Upper lobe of right lung (tissue), 1 donor: ENCODE data around the gene MYO5B. TPM values are rescaled to one million over a fixed set of nuclear protein-coding genes. Genes with fewer than 3 reads are reported as not detected.
"Not testable (repeated sequence)": the region's sequence is repeated elsewhere in the genome, so short reads cannot be mapped to it uniquely, and the experiment has no call there.

ENCODE experiments used
- ATAC-seq: fragments of 200-7000 bp; cut with Tn5 transposase; one replicate; pipeline ENCODE4 v1.9.1; 2020; ENCODE audit warnings: mild to moderate bottlenecking, moderate library complexity
- DNase-seq: peaks from one replicate; pipeline ENCODE4 v3.0.0-alpha.2; 2020
- H3K27ac ChIP-seq: fragments of 200-600 bp; one replicate; pipeline ENCODE4 v1.8.0; 2022
- H3K27me3 ChIP-seq: fragments of 200-600 bp; one replicate; pipeline ENCODE4 v1.8.0; 2022; ENCODE audit warnings: mild to moderate bottlenecking
- H3K36me3 ChIP-seq: fragments of 200-600 bp; one replicate; pipeline ENCODE4 v1.8.0; 2022
- H3K4me1 ChIP-seq: fragments of 200-600 bp; one replicate; pipeline ENCODE4 v1.8.0; 2022
- H3K4me3 ChIP-seq: fragments of 200-600 bp; one replicate; pipeline ENCODE4 v1.8.0; 2022; ENCODE audit warnings: mild to moderate bottlenecking
- H3K9me3 ChIP-seq: fragments of 200-600 bp; one replicate; pipeline ENCODE4 v1.8.0; 2022
- intact Hi-C: fragments of 100-400 bp; cut with DNase I; formaldehyde crosslinking; loops from one replicate; pipeline ENCODE4 v1.11.0; 2022
- microRNA-seq: library from miRNA; unstranded; fragments of <30 nt; microRNA quantifications from one replicate; pipeline ENCODE4 v1.2.0, GENCODE V29; 2020; ENCODE audit warnings: borderline microRNAs expressed
- total RNA-seq: library from RNA; stranded (reverse); fragmentation: NEBNext Ultra II Directional; extraction: Animal tissue kit (Norgen Biotek cat#: 25700); gene quantifications from one replicate; pipeline ENCODE4 v1.2.1, GENCODE V29; 2021
- TF ChIP-seq, protein P1 (sequence below): fragments of 200-600 bp; IDR thresholded peaks from one replicate; pipeline ENCODE4 v1.8.0; 2022; ENCODE audit warnings: antibody characterized with exemption
- donor health status: DM: no; HTN: yes; CAD: no; lungs with severe emphysema.

Gene MYO5B
- total RNA-seq, 1 donor from 2014 or later: 31.6 TPM

DNA sequence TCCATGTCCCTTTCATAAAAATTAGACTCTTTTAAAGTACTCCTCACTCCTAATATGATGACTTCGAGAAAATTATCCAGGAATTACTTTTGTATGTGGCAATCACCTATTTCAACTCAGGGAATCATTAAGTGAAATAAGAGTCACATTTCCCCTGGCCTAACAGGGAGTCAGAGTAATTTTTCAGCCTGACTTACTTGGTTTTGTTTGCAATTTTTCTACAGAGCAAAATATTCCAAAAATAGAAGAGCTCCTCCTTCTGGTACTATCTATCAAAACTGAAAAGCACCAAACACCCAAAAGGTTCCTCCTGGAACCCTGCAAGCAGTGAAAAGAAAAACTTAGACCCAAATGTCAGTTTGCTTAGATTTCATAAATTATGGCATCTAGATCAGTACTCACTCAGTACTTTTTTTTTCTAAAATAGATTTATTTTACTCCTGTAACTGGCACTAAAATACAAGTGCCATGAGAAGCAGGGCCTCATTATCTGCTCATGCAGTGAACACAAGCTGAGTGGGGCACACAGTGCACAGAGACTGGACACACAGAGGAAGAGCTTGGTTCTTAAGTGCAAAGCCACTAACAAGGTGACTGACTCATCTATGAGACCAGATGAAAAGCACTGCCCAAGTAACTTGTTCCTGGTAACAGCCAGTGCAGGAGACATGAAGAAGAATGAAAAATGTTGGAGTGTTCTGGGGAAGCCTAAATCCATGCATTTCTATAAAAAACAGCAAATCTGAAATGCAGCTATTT, 410.3 kb downstream of the MYO5B start:
- peaks cover 72% of the 10 kb centered on the region for H3K36me3 ChIP-seq
- no peak overlapping the region for H3K27ac ChIP-seq
- H3K27me3 ChIP-seq: no peaks in the 10 kb centered on the region
- ATAC-seq (no peak), DNase-seq (no peak)
- no peak overlapping the region for H3K4me3 ChIP-seq
- TF ChIP-seq, protein P1, sequence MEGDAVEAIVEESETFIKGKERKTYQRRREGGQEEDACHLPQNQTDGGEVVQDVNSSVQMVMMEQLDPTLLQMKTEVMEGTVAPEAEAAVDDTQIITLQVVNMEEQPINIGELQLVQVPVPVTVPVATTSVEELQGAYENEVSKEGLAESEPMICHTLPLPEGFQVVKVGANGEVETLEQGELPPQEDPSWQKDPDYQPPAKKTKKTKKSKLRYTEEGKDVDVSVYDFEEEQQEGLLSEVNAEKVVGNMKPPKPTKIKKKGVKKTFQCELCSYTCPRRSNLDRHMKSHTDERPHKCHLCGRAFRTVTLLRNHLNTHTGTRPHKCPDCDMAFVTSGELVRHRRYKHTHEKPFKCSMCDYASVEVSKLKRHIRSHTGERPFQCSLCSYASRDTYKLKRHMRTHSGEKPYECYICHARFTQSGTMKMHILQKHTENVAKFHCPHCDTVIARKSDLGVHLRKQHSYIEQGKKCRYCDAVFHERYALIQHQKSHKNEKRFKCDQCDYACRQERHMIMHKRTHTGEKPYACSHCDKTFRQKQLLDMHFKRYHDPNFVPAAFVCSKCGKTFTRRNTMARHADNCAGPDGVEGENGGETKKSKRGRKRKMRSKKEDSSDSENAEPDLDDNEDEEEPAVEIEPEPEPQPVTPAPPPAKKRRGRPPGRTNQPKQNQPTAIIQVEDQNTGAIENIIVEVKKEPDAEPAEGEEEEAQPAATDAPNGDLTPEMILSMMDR: peak; percentile 23
- no peaks in the 10 kb centered on the region for H3K9me3 ChIP-seq
- no peaks in the 10 kb centered on the region for H3K4me1 ChIP-seq
- intact Hi-C loops: no loop called here

DNA sequence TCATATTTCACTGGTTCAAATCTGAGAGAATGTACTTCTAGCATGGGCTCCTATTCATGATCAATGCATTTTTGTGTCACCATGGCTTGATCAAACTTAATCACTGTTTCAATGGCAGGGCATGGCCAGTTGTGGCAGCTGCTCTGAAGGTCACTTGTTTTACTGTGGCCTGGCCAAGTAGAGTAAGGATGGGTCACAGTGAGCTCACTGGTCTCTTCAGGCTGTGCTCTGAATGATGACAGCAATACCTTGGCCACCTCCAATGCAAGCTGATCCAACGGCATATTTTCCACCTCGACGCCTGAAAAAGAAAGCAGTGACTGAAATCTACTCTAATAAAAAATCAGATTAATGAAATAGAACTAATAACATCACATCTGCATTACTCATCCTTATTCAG, 411.3 kb downstream of the MYO5B start:
- DNase-seq, H3K27me3 ChIP-seq, H3K4me3 ChIP-seq, H3K4me1 ChIP-seq, intact Hi-C loops, H3K27ac ChIP-seq, H3K9me3 ChIP-seq, ATAC-seq: not testable (repeated sequence)
- peaks cover 68% of the 10 kb centered on the region for H3K36me3 ChIP-seq

DNA sequence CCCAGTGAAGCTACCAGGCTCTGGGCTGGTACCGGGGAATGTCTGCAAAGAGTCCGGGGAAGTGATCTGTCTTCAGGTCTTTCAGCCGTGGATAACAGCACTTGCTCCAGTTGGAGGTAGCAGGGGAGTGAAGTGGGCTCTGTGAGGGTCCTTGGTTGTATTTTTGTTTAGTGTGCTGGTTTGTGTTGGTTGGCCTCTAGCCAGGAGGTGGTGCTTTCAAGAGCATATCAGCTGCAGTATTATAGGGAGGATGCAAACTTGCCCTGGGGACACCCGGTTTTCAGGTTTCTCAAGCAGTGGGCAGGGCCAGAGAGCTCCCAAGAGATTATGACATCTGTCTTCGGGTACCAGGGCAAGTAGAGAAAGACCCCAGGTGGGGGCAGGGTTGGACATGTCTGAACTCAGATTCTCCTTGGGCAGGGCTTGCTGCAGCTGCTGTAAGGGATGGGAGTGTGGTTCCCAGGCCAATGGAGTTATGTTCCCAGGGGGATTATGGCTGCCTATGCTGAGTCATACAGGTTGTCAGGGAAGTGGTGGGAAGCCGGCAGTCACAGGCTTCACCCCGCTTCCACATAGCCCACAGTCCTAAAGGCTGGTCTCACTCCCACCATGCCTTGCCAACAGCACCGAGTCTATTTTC, 416.0 kb downstream of the MYO5B start:
- Histone ChIP-seq H3K4me1 (no peaks in the 10 kb centered on the region), H3K27ac (no peak overlapping the region), H3K9me3 (no peaks in the 10 kb centered on the region), H3K4me3 (no peak overlapping the region), H3K27me3 (no peaks in the 10 kb centered on the region), H3K36me3 (peaks cover 32% of the 10 kb centered on the region)
- DNase-seq (no peak), ATAC-seq (no peak)
- TF ChIP-seq, protein P1: no peak
- intact Hi-C loops: no loop called here

Small RNA genes lying within 50 kb of the gene (microRNA-seq; reads per million reads assigned to microRNA genes)
- not detected for gene MIR4320

Other genes starting within 250 kb of the MYO5B start
- gene CFAP53, start 71.3 kb upstream of the MYO5B start, total RNA-seq: not detected
- gene MBD1, start 86.4 kb upstream of the MYO5B start, total RNA-seq: 56.3 TPM
- gene CXXC1, start 92.5 kb upstream of the MYO5B start, total RNA-seq: 75.9 TPM
- 0.52 TPM for gene SKA1, start 179.9 kb upstream of the MYO5B start, total RNA-seq